Activated CD4-positive, alpha-beta T cell treated with anti-CD3 and anti-CD28 coated beads, Interleukin-2, amount 50 U/mL, for 48 hours (primary cell): ENCODE data around the gene CHST9.
"Not testable (repeated sequence)": the region's sequence is repeated elsewhere in the genome, so short reads cannot be mapped to it uniquely, and the experiment has no call there.

Source experiments
- DNase-seq, 2 experiments: peaks; one replicate each; pipeline ENCODE4 v3.0.0-alpha.2; 2020

The CHST9 gene

DNA sequence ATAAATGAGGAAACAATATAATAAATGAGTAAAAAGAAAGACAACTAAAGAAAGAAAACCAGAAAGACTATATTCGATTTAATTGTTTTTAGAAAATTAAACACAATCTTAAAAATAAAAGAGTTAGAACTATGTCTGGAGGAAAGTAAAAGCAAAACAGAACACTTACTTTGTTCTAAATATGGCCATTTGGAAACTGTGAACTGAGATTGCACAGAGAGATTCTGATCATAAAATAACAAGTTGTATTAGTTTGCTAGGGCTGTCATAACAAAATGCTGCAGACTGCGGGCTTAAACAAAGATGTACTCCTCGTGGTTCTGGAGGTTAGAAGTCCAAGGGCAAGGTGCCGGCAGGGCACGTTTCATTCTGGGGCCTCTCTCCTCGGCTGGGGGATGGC lies 191.5 kb downstream of the CHST9 start:
- DNase-seq, result no peak

- DNase-seq, result no peak
Measured at GRCh38 chr18:26992926-26993325, 192.2 kb downstream of the CHST9 start.

DNA sequence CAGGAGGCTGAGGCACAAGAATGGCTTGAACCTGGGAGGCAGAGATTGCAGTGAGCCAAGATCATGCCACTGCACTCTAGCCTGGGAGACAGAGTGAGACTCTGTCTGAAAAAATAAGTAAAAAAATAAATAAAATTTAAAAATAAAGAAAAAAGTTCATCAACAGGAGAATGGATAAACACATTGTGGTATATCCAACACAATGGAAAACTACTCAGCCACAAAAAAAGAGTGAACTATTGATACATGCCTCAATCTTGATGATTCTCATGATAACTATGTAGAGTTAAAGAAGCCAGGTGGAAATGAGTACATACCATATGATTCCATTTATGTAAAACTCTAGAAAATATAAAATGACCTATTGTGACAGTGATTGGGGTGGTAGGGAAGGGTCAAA lies 195.3 kb downstream of the CHST9 start:
- DNase-seq, result no peak

DNA sequence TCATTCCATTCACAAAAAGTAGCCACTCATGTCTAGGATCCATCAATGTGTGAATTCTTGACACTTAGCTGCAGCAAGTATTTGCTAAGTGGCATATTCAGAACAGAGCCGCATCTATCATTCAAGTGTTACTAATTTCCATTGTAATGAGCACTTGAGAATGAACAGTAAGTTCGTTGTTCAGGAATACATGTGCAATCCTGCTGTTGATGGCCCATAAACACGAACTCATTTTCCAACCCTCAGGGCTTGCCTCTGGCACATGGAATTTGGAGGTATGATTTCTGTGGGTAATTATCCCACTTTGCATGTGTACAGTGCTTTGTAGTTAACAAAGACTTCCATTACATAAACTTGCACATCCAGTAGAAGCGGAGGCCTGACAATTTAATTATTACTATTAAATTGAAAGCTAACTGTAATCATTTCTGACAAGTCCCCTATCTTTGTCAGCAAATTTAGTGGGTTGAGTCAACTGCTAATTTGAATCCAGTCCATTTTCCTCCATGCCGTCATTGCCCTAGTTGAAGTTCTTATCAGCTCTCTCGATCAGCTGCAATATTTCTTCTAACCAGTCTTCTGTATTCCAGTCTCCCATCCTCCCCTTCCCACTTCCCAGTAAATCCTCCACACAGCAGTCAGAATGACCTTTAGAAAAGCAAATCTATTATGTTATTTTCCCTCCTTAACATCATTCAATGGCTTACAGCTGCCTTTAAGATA lies 203.6 kb downstream of the CHST9 start:
- DNase-seq, result no peak

DNA sequence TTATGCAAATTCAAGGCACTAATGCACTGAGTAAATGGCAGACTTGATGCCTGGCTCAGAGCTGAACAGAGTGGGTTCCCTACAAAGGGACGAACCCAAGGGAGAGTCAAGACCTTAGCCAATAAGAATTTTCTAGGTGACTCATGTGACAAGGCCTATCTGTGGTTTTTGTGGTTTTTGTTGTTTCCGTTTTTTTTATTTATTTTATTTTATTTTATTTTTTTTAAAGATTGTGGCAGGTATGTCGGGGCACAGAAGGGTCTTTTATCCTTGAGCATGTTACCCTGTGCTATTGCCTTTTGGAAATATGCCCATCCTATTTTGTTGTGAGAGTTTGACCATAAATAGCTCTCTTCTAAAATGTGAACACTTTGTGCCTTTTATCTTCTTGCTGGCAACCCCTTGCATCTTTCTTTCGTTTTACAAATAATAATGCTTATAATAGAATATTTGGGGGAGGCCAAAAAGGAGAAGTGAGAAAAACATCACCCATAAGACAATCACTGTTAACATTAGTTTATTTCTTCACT lies 206.2 kb downstream of the CHST9 start:
- no peak for DNase-seq

DNA sequence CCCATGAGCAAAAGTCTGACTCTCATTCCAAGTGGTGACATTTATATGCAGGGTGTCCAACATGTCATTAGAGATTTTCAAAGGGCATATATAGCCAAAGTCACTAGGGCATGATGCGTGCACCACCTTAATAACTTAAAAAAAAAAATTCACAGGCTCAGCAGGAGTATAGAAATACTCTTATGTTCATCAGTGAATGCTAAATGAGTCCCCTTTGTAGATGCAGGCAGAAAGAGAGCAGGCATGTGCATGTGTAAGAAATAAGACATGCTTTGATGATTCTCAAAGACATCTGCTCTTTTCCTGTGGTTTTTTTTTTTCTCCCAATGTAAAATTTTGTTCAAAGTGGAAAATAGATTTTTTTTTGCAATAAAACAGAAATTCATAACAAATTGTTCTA lies 207.3 kb downstream of the CHST9 start:
- no peak for DNase-seq

DNA sequence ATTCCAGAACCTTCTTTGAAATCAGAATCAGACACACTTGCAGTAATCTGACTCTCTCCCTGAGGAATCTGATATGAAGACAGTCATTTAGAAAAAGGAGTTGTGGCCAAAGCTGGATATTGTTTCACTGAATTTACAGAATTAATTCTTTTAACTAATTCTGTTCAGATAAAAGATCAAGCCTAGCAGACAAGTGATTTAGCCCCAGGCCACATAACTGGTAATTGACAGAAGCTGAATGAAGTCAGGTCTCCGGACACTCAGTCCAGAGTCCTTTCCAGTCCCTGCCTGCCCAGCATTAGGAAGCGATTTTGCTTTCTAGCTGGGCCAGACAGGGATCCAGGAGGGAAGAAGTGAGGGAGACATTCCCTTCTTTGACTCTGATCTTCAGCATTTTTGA lies 208.9 kb downstream of the CHST9 start:
- DNase-seq, result no peak

GRCh38 chr18:26972549-26972948 lies 212.6 kb downstream of the CHST9 start:
- not testable (repeated sequence) for DNase-seq

DNA sequence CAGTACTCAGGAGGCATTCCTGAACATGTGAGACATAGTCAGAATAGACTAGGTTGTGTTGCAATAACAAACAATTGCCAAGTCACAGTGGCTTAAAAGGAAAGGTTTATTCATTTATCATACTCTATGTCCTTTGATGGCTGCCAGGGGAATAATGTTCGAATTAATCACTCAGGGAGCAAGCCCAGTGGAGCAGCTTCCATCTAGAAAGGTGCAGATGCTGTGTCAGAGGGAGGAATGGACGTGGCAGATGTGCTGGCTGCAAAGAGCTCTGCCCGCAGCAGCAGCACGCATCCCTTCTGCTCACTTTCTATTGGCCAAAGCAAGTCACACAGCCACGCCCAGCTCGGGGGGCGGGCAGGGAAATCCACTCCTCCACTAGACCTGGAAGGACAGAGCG lies 213.7 kb downstream of the CHST9 start:
- DNase-seq, result no peak

- DNase-seq, result no peak
Measured at GRCh38 chr18:26970637-26971036, 214.5 kb downstream of the CHST9 start.

DNA sequence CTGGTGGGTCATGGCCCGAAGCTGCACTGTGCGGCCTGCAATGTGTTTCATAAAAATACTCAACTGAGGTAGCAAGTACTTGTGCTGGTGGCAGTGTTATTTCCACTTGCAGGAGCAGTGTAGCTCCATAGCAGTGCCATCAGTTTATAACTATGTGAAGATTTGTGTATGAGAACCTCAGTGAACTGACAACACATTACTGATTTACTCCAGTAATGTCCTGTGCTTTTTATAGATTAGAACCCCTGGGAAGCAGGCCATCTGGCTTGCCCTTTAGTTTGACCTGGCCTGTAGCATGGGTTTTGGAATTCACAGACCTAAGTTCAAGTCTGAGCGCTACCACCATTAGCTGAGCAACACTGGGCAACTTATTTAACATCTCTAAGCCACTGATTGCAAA lies 219.9 kb downstream of the CHST9 start:
- no peak for DNase-seq

DNA sequence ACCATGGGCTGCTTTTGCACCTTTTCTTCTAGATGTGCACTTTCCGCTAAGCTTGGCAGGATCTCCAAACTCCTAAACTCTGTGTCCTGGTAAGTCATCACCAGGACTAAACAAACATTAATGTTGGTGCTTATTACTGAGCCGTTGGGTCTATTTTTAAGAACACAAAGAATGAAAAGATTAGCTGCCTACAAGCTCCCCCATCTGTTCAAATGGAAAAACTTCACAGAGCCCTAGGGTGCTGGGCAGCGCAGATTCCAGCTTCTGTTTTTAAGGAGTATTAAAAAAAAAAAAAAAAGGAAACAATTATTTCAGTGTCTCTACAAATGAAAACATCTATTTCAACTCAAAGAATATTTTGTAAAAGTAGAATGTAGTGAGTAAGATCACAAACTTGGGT lies 221.8 kb downstream of the CHST9 start:
- no peak for DNase-seq

DNA sequence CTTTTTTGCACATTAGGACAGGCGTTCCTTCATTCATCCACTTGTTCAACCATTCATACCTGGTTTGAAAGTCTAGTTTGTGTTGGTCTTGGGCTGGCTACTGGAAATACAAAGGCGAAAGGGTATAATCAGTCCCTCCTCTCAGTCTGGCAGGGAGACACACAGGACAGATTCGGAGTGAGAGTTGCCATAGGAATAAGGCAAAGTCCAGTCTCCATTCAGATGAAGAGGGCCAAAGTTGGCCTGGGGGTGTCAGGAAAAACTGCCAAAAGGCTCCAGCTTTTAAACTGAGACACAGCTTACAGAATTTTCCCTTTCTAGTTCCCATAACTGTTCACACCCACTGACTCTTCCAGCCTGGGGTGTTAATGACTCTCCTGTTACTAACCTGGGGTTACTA lies 223.3 kb downstream of the CHST9 start:
- DNase-seq, result no peak

DNA sequence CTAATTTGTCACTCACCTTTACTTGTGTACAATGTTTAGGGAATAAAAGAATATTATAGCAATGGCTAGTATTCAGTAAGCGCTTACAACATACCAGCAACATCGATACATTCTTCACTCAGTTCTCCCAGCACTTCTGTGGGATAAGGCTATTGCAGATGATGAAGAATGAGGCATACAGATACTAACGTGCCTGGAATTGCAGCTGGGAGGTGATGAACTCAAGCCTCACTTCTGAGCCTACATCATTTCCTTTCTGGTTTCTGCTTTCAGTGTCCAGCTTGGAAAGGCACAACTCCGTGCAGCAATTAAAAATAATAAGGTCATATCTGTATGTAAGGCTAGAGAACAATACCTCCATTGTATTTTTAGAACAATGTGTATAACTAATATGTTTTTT lies 224.2 kb downstream of the CHST9 start:
- DNase-seq, result no peak

DNA sequence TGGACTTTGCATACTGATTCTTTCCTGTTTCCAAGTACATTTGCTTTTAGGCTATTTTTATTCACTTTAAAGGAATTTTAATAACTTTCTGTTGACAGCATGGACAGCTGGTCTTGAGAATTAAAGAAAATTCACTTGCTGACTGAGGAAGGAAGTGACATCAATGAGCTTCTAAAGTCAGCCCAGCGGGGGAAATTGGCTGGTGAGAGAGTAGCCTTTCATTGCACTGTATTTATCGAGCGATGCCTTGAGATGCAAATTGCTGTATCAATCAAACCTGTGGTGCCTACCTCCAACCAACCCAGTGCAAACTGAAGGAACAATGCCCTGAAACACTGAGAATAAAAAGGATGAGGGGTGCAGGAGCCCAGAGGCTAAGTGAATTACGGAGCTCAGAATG lies 228.2 kb downstream of the CHST9 start:
- DNase-seq, result no peak

- DNase-seq, result no peak
Measured at GRCh38 chr18:26948703-26949102, 236.4 kb downstream of the CHST9 start.

GRCh38 chr18:26943906-26944305 lies 241.2 kb downstream of the CHST9 start:
- no peak for DNase-seq

- DNase-seq, result no peak
Measured at GRCh38 chr18:26941584-26941983, 243.5 kb downstream of the CHST9 start.

GRCh38 chr18:26940744-26941398 lies 244.2 kb downstream of the CHST9 start:
- DNase-seq, result no peak

- no peak for DNase-seq
Measured at GRCh38 chr18:26931659-26932058, 253.4 kb downstream of the CHST9 start.

DNA sequence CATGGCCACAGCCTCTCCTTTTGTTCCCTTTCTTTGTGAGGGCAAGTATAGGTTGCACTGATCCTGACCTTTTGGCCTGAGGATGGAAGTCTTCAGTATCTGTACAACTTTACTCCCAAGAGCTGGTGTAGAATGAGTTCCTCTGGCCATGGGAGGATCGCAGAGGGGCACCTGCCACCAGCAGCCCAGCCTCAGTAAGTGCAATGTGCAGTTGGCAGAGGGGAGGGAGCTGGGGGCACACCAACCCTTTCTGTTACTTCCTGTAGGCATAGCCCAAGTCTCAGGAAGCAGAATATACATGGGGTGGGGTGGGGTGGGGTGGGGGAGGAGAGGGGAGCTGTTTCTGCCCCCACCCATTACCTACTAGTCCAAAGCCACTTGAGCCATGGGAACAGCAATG lies 254.5 kb downstream of the CHST9 start:
- DNase-seq, result no peak

- no peak for DNase-seq
Measured at GRCh38 chr18:26928670-26929313, 256.3 kb downstream of the CHST9 start.

GRCh38 chr18:26927822-26928221 lies 257.3 kb downstream of the CHST9 start:
- not testable (repeated sequence) for DNase-seq

- DNase-seq, result no peak
Measured at GRCh38 chr18:26926066-26926675, 258.9 kb downstream of the CHST9 start.
